PFSK-1 (cell line): ENCODE data around the gene MAPK13.

ENCODE experiments used
- FOXP2 ChIP-seq: optimal IDR thresholded peaks from 2 replicates; pipeline ENCODE3; 2011; ENCODE audit warnings: borderline replicate concordance, control low read depth, inconsistent platforms; ENCODE audit not compliant: insufficient read depth; ENCODE audit errors: extremely low read length, extremely low read depth
- POLR2AphosphoS5 ChIP-seq: IDR thresholded peaks from 2 replicates; pipeline ENCODE4 v1.6.1; 2012; ENCODE audit warnings: low read depth, mild to moderate bottlenecking, control low read depth, low read length, moderate library complexity
- SIN3A ChIP-seq: IDR thresholded peaks from 2 replicates; pipeline ENCODE4 v1.6.1; 2012; ENCODE audit warnings: mild to moderate bottlenecking, low read length, moderate library complexity, borderline replicate concordance; ENCODE audit not compliant: insufficient read depth
- TAF1 ChIP-seq: IDR thresholded peaks from 2 replicates; pipeline ENCODE4 v1.6.1; 2012; ENCODE audit warnings: low read length, control low read depth, borderline replicate concordance; ENCODE audit not compliant: insufficient read depth
- TF ChIP-seq, protein P1 (sequence below), 2 experiments: IDR thresholded peaks; 2 replicates each; pipeline versions ENCODE4 v1.6.1 to v1.8.0; 2011 to 2012; ENCODE audit warnings: low read depth in 2 of 2, low read length in 2 of 2, control low read depth in 1 of 2, inconsistent platforms in 1 of 2, mild to moderate bottlenecking in 1 of 2, moderate library complexity in 1 of 2; ENCODE audit not compliant: insufficient read depth in 1 of 2

The MAPK13 gene

DNA sequence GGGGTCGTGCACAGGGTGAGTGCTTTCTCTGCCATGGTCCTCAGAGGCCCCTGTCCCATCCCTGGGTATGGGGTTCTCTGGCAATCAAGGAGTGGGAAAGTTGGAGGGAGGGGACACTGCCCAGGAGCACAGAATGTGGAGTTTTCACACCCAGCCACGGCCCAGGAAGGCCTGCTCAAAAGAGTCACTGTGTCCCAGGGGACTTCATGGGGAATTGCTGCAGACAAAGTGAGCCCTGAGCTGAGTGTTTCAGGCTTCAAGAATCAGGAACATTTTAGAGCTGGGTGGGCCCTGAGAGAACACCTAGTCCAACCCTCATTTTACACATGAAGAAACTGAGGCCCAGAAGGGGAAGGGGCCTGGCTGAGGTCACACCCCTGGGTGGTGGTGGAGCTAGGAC is 5.7 kb downstream of the MAPK13 start:
- no peak for TF ChIP-seq POLR2AphosphoS5
- no peak for TF ChIP-seq FOXP2
- TF ChIP-seq, protein P1, sequence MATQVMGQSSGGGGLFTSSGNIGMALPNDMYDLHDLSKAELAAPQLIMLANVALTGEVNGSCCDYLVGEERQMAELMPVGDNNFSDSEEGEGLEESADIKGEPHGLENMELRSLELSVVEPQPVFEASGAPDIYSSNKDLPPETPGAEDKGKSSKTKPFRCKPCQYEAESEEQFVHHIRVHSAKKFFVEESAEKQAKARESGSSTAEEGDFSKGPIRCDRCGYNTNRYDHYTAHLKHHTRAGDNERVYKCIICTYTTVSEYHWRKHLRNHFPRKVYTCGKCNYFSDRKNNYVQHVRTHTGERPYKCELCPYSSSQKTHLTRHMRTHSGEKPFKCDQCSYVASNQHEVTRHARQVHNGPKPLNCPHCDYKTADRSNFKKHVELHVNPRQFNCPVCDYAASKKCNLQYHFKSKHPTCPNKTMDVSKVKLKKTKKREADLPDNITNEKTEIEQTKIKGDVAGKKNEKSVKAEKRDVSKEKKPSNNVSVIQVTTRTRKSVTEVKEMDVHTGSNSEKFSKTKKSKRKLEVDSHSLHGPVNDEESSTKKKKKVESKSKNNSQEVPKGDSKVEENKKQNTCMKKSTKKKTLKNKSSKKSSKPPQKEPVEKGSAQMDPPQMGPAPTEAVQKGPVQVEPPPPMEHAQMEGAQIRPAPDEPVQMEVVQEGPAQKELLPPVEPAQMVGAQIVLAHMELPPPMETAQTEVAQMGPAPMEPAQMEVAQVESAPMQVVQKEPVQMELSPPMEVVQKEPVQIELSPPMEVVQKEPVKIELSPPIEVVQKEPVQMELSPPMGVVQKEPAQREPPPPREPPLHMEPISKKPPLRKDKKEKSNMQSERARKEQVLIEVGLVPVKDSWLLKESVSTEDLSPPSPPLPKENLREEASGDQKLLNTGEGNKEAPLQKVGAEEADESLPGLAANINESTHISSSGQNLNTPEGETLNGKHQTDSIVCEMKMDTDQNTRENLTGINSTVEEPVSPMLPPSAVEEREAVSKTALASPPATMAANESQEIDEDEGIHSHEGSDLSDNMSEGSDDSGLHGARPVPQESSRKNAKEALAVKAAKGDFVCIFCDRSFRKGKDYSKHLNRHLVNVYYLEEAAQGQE (IDR thresholded peaks at IDR 0.05; ENCODE audit: insufficient read depth in 1 of 2, low read depth in 2 of 2, low read length in 2 of 2), result no peak
- TF ChIP-seq SIN3A, result no peak
- no peak for TF ChIP-seq TAF1

DNA sequence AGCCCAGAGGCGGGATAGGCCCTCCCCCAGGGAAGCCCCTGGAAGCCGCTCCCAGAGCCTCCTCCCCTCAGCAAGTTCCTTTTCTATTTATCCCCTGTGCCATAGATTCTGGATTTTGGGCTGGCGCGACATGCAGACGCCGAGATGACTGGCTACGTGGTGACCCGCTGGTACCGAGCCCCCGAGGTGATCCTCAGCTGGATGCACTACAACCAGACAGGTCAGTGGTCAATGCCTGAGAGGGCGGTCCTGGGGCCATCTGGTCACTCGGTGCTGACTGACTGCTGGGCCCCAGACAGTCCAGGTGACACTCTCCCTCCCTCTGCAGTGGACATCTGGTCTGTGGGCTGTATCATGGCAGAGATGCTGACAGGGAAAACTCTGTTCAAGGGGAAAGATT is 6.2 kb downstream of the MAPK13 start:
- TF ChIP-seq TAF1, result no peak
- TF ChIP-seq, protein P1 (IDR thresholded peaks at IDR 0.05; ENCODE audit: insufficient read depth in 1 of 2, low read depth in 2 of 2, low read length in 2 of 2), result no peak
- no peak for TF ChIP-seq FOXP2

GRCh38 chr6:36138667-36139066 is 8.4 kb downstream of the MAPK13 start:
- no peak for TF ChIP-seq FOXP2
- TF ChIP-seq TAF1, result no peak
- TF ChIP-seq, protein P1 (IDR thresholded peaks at IDR 0.05; ENCODE audit: insufficient read depth in 1 of 2, low read depth in 2 of 2, low read length in 2 of 2), result no peak
- TF ChIP-seq POLR2AphosphoS5, result no peak
- TF ChIP-seq SIN3A, result no peak

GRCh38 chr6:36139431-36139830 is 9.1 kb downstream of the MAPK13 start:
- TF ChIP-seq, protein P1 (IDR thresholded peaks at IDR 0.05; ENCODE audit: insufficient read depth in 1 of 2, low read depth in 2 of 2, low read length in 2 of 2), result no peak
- TF ChIP-seq FOXP2 (no peak), TAF1 (no peak), POLR2AphosphoS5 (no peak), SIN3A (no peak)

GRCh38 chr6:36139991-36140710 is 9.8 kb downstream of the MAPK13 start:
- TF ChIP-seq FOXP2 (no peak), TAF1 (no peak), SIN3A (no peak)
